ENCODE results near the gene LRPPRC.

DNA sequence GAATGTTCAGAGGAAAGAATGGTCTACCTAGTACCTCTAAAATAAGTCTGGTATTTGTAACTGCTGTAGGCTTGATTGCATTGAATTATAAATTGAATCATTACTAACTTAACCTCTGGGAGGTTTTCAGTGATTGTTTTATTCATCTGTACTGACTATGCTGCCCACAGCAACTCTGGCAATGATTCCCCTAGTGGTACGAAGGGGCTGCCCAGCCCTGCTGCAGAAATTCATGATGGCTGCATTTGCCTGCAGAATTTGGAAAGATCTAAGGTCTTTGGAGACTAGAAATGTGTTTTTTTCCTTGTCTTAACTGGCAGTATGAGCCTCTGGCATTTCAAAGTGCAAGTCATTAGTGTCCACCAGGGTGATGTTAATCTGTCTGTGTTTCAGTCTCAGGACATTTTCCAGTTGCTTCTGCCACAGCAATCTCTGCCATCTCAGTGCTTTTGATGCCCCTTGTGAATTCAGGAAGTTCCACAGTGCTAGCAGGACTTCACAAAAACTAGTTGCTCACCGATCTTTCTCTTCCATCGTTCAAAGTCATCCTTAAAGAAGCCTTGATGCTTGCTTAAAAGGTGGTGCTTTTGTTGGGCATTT lies 13.4 kb upstream of the LRPPRC start:
- TF ChIP-seq, protein P1, sequence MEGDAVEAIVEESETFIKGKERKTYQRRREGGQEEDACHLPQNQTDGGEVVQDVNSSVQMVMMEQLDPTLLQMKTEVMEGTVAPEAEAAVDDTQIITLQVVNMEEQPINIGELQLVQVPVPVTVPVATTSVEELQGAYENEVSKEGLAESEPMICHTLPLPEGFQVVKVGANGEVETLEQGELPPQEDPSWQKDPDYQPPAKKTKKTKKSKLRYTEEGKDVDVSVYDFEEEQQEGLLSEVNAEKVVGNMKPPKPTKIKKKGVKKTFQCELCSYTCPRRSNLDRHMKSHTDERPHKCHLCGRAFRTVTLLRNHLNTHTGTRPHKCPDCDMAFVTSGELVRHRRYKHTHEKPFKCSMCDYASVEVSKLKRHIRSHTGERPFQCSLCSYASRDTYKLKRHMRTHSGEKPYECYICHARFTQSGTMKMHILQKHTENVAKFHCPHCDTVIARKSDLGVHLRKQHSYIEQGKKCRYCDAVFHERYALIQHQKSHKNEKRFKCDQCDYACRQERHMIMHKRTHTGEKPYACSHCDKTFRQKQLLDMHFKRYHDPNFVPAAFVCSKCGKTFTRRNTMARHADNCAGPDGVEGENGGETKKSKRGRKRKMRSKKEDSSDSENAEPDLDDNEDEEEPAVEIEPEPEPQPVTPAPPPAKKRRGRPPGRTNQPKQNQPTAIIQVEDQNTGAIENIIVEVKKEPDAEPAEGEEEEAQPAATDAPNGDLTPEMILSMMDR (conservative IDR thresholded peaks at IDR 0.05 in 1 of 2, IDR thresholded peaks at IDR 0.05 in 1 of 2; ENCODE audit: extremely low read depth in 1 of 2, insufficient read depth in 1 of 2, low read depth in 1 of 2, low read length in 2 of 2), result no peak
- no peak for TF ChIP-seq EZH2 (IDR thresholded peaks at IDR 0.05; ENCODE audit: borderline replicate concordance, low read length)

All from mammary epithelial cell (primary cell).